KMS-11 (cell line): ENCODE data around the gene CABYR.

Experiments
- H2AFZ ChIP-seq: fragments of 200-600 bp; sonication (generic); 2 replicates; pipeline ENCODE4 v1.6.1; 2016; ENCODE audit warnings: antibody characterized with exemption, mixed run types, low read depth
- H3K27ac ChIP-seq: fragments of 200-600 bp; sonication (generic); 2 replicates; pipeline ENCODE4 v1.6.1; 2016; ENCODE audit warnings: mild to moderate bottlenecking, mixed run types
- H3K27me3 ChIP-seq: fragments of 200-600 bp; sonication (generic); 2 replicates; pipeline ENCODE4 v1.6.1; 2017; ENCODE audit warnings: mild to moderate bottlenecking, low read depth, mixed run types, moderate library complexity; ENCODE audit not compliant: insufficient read depth
- H3K36me3 ChIP-seq: fragments of 200-600 bp; sonication (generic); 2 replicates; pipeline ENCODE4 v1.6.1; 2017; ENCODE audit warnings: mild to moderate bottlenecking, mixed run types; ENCODE audit not compliant: insufficient read depth
- H3K4me1 ChIP-seq: fragments of 200-600 bp; sonication (generic); 2 replicates; pipeline ENCODE4 v1.6.1; 2016; ENCODE audit warnings: mild to moderate bottlenecking, low read depth, mixed run types; ENCODE audit not compliant: poor library complexity, severe bottlenecking
- H3K4me2 ChIP-seq: fragments of 200-600 bp; sonication (generic); 2 replicates; pipeline ENCODE4 v1.7.0; 2016; ENCODE audit warnings: mild to moderate bottlenecking, mixed run types
- H3K4me3 ChIP-seq: fragments of 200-600 bp; sonication (generic); IDR thresholded peaks from 2 replicates; pipeline ENCODE4 v1.6.1; 2017; ENCODE audit warnings: low read depth, low read length, mixed read lengths; ENCODE audit not compliant: insufficient read depth
- H3K79me2 ChIP-seq: fragments of 200-600 bp; sonication (generic); 2 replicates; pipeline ENCODE4 v1.6.1; 2016; ENCODE audit warnings: low read depth, mixed run types; ENCODE audit not compliant: insufficient read depth
- H3K9ac ChIP-seq: fragments of 200-600 bp; sonication (generic); 2 replicates; pipeline ENCODE4 v1.6.1; 2016; ENCODE audit warnings: mild to moderate bottlenecking, mixed run types
- H4K20me1 ChIP-seq: fragments of 200-600 bp; sonication (generic); 2 replicates; pipeline ENCODE4 v1.6.1; 2016; ENCODE audit warnings: mild to moderate bottlenecking, mixed run types; ENCODE audit not compliant: insufficient read depth
- CTCF ChIP-seq: fragments of 200-600 bp; sonication (generic); conservative IDR thresholded peaks from 2 replicates; pipeline ENCODE4 v1.6.1; 2017; ENCODE audit warnings: low read depth, mild to moderate bottlenecking, antibody characterized with exemption, low read length, moderate library complexity, mixed read lengths

Gene CABYR

GRCh38 chr18:24138789-24139616 lies at the start of gene CABYR:
Gene CABYR (plus strand): TSS chr18:24139062. CDS start chr18:24143115, 4,053 bp downstream.
- Histone ChIP-seq H3K27me3 (no peaks in the 10 kb centered on the region), H2AFZ (no peak within 1 kb of the TSS), H3K4me2 (no peak within 1 kb of the TSS), H3K36me3 (no peaks in the 10 kb centered on the region), H3K27ac (no peak within 1 kb of the TSS), H3K9ac (no peak within 1 kb of the TSS), H3K4me1 (no peaks in the 10 kb centered on the region), H3K79me2 (no peaks in the 10 kb centered on the region), H3K4me3 (no peak within 1 kb of the TSS), H4K20me1 (no peaks in the 10 kb centered on the region)
- TF ChIP-seq CTCF: no peak

- no peak overlapping the region for H2AFZ ChIP-seq
- H3K4me2 ChIP-seq: no peak overlapping the region
- H3K36me3 ChIP-seq: no peaks in the 10 kb centered on the region
- H3K4me3 ChIP-seq: no peak overlapping the region
- H3K79me2 ChIP-seq: no peaks in the 10 kb centered on the region
- H3K27me3 ChIP-seq: no peaks in the 10 kb centered on the region
- no peak for TF ChIP-seq CTCF
- no peak overlapping the region for H3K9ac ChIP-seq
- no peaks in the 10 kb centered on the region for H4K20me1 ChIP-seq
- H3K27ac ChIP-seq: no peak overlapping the region
- H3K4me1 ChIP-seq: no peaks in the 10 kb centered on the region
Measured at GRCh38 chr18:24089076-24089475, 49.8 kb upstream of the CABYR start.

- Histone ChIP-seq H2AFZ (no peak overlapping the region), H3K27me3 (no peaks in the 10 kb centered on the region), H3K4me3 (no peak overlapping the region), H3K79me2 (no peaks in the 10 kb centered on the region), H3K36me3 (no peaks in the 10 kb centered on the region), H3K9ac (no peak overlapping the region), H4K20me1 (no peaks in the 10 kb centered on the region), H3K4me1 (peaks cover 6% of the 10 kb centered on the region), H3K4me2 (no peak overlapping the region), H3K27ac (no peak overlapping the region)
- no peak for TF ChIP-seq CTCF
Measured at GRCh38 chr18:24089515-24090337, 49.1 kb upstream of the CABYR start.

GRCh38 chr18:24090876-24091275 lies 48.0 kb upstream of the CABYR start:
- Histone ChIP-seq H3K36me3 (no peaks in the 10 kb centered on the region), H2AFZ (no peak overlapping the region), H3K27ac (no peak overlapping the region), H3K4me3 (no peak overlapping the region), H4K20me1 (no peaks in the 10 kb centered on the region), H3K27me3 (no peaks in the 10 kb centered on the region), H3K9ac (no peak overlapping the region), H3K79me2 (no peaks in the 10 kb centered on the region), H3K4me2 (no peak overlapping the region), H3K4me1 (peaks cover 7% of the 10 kb centered on the region)
- TF ChIP-seq CTCF: no peak
